ENCODE measurements around the gene STARD3NL.
"Not testable (repeated sequence)": the region's sequence is repeated elsewhere in the genome, so short reads cannot be mapped to it uniquely, and the experiment has no call there.

DNA sequence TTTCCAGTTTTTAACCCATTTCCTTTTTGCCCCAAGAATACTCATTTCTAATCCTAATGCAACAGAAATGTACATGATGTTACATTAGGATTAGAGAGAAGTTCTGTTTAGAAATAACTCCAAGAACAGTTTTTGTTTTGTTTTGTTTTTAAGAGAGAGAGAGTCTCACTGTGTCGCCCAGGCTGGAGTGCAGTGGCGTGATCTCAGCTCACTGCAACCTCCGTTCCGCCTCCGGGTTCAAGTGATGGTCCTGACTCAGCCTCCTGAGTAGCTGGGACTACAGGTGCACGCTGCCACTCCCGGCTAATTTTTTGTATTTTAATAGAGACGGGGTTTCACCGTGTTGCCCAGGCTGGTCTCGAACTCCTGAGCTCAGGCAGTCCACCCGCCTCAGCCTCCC lies 56.7 kb downstream of the STARD3NL start:
- TF ChIP-seq, protein P1, sequence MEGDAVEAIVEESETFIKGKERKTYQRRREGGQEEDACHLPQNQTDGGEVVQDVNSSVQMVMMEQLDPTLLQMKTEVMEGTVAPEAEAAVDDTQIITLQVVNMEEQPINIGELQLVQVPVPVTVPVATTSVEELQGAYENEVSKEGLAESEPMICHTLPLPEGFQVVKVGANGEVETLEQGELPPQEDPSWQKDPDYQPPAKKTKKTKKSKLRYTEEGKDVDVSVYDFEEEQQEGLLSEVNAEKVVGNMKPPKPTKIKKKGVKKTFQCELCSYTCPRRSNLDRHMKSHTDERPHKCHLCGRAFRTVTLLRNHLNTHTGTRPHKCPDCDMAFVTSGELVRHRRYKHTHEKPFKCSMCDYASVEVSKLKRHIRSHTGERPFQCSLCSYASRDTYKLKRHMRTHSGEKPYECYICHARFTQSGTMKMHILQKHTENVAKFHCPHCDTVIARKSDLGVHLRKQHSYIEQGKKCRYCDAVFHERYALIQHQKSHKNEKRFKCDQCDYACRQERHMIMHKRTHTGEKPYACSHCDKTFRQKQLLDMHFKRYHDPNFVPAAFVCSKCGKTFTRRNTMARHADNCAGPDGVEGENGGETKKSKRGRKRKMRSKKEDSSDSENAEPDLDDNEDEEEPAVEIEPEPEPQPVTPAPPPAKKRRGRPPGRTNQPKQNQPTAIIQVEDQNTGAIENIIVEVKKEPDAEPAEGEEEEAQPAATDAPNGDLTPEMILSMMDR (IDR thresholded peaks at IDR 0.05): not testable (repeated sequence)
- not testable (repeated sequence) for TF ChIP-seq POLR2A, EP300 (IDR thresholded peaks at IDR 0.05)
